ENCODE measurements around the gene MTNR1B. TPM values are rescaled to one million over a fixed set of nuclear protein-coding genes. Genes with fewer than 3 reads are reported as not detected.

The MTNR1B gene
- total RNA-seq, 1 experiment from 2014 or later = not detected

DNA sequence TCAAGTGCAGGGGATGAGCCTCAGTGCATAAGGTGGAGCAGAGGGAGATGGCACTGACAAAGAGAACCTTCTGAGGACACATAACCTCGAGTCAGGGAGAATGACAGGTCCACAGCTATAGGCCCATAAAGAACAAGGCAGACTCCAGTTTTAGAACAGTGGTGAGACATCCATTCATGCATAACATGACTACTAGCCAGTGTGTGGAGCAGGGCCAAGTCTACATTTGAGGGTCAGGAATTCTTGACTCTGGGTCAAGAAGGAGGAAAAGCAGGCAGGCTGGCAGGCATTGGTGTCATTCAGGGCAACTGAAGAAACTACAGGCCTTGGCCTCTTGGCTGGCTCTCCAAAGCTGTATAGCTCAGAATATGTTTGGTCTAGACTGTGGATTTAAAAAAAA is 54.9 kb downstream of the MTNR1B start:
- Histone ChIP-seq H3K27me3 (ENCODE audit: insufficient read depth, low read depth) (no peaks in the 10 kb centered on the region), H2AFZ (no peak overlapping the region), H3K4me2 (no peak overlapping the region), H3K79me2 (ENCODE audit: low read depth) (no peaks in the 10 kb centered on the region), H3K4me3 (no peak overlapping the region), H3F3A (ENCODE audit: insufficient read depth, low read depth) (no peaks in the 10 kb centered on the region), H3K4me1 (replicated peaks; ENCODE audit: insufficient read depth) (peaks cover 7% of the 10 kb centered on the region; the same call in 1 of the 2 replicates), H3K9me3 (ENCODE audit: insufficient read depth, low read depth) (no peaks in the 10 kb centered on the region), H3K9me2 (ENCODE audit: insufficient read depth) (no peaks in the 10 kb centered on the region), H3K27ac (no peak overlapping the region), H3K36me3 (ENCODE audit: low read depth) (no peaks in the 10 kb centered on the region), H4K20me1 (ENCODE audit: insufficient read depth) (no peaks in the 10 kb centered on the region)
- intact Hi-C loops (cut with micrococcal nuclease; ENCODE audit: unreplicated experiment) = no loop called here
- DNase-seq = no peak
- BruUV-seq (replicated peaks) = no TSS peak
- CTCF ChIA-PET = no interaction called here
- TF ChIP-seq, protein P1, sequence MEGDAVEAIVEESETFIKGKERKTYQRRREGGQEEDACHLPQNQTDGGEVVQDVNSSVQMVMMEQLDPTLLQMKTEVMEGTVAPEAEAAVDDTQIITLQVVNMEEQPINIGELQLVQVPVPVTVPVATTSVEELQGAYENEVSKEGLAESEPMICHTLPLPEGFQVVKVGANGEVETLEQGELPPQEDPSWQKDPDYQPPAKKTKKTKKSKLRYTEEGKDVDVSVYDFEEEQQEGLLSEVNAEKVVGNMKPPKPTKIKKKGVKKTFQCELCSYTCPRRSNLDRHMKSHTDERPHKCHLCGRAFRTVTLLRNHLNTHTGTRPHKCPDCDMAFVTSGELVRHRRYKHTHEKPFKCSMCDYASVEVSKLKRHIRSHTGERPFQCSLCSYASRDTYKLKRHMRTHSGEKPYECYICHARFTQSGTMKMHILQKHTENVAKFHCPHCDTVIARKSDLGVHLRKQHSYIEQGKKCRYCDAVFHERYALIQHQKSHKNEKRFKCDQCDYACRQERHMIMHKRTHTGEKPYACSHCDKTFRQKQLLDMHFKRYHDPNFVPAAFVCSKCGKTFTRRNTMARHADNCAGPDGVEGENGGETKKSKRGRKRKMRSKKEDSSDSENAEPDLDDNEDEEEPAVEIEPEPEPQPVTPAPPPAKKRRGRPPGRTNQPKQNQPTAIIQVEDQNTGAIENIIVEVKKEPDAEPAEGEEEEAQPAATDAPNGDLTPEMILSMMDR (conservative IDR thresholded peaks at IDR 0.05) = no peak
- TF ChIP-seq EZH2 (IDR thresholded peaks at IDR 0.05; ENCODE audit: low read depth) = no peak
- POLR2A ChIA-PET (ENCODE audit: unreplicated experiment) = no interaction called here

DNA sequence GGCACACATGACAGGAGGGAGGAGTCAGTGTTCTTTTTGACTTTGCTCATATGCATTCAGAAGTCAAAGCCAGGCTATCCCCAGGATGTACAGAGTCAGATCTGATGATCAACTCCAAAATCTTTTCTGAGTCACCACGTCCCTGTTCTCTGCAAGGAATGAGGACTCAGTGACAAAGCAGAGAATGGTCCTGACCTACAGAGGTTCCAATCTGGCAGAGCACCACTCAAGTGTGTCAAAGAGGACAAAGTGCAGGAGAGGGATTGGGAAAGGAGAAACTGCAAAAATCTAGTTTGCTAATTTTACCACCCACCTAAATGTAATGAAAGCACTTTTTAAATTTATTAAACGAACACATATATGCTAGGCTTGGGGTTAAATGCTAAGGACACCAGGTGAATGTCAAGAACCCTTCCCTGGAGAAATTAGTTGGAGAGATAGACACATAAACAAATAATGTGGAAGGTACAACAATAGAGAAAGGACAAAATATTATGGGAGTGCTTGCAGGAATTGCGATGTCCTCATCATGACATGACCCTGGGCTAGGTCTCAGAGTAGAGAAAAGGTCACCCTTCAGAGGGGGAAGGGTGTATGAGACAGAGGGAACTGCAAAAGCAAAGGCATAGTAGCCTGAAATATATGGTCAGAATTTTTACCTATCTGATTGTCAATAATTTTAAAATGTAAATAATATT is 56.3 kb downstream of the MTNR1B start:
- H3K36me3 ChIP-seq (ENCODE audit: low read depth) = no peaks in the 10 kb centered on the region
- H3K4me3 ChIP-seq = no peak overlapping the region
- no peak for TF ChIP-seq EZH2 (IDR thresholded peaks at IDR 0.05; ENCODE audit: low read depth)
- TF ChIP-seq, protein P1 (conservative IDR thresholded peaks at IDR 0.05) = no peak
- H3F3A ChIP-seq (ENCODE audit: insufficient read depth, low read depth) = no peaks in the 10 kb centered on the region
- no TSS peak for BruUV-seq (replicated peaks)
- no peaks in the 10 kb centered on the region for H3K27me3 ChIP-seq (ENCODE audit: insufficient read depth, low read depth)
- peaks cover 3% of the 10 kb centered on the region; the same call in 1 of the 2 replicates for H3K4me1 ChIP-seq (replicated peaks; ENCODE audit: insufficient read depth)
- H3K4me2 ChIP-seq = no peak overlapping the region
- ChIA-PET CTCF (no interaction called here), POLR2A (ENCODE audit: unreplicated experiment) (no interaction called here)
- intact Hi-C loops (cut with micrococcal nuclease; ENCODE audit: unreplicated experiment) = no loop called here
- no peak overlapping the region for H2AFZ ChIP-seq
- no peaks in the 10 kb centered on the region for H3K9me3 ChIP-seq (ENCODE audit: insufficient read depth, low read depth)
- H3K9me2 ChIP-seq (ENCODE audit: insufficient read depth) = no peaks in the 10 kb centered on the region
- H4K20me1 ChIP-seq (ENCODE audit: insufficient read depth) = no peaks in the 10 kb centered on the region
- H3K79me2 ChIP-seq (ENCODE audit: low read depth) = no peaks in the 10 kb centered on the region
- H3K27ac ChIP-seq = no peak overlapping the region
- DNase-seq = no peak

DNA sequence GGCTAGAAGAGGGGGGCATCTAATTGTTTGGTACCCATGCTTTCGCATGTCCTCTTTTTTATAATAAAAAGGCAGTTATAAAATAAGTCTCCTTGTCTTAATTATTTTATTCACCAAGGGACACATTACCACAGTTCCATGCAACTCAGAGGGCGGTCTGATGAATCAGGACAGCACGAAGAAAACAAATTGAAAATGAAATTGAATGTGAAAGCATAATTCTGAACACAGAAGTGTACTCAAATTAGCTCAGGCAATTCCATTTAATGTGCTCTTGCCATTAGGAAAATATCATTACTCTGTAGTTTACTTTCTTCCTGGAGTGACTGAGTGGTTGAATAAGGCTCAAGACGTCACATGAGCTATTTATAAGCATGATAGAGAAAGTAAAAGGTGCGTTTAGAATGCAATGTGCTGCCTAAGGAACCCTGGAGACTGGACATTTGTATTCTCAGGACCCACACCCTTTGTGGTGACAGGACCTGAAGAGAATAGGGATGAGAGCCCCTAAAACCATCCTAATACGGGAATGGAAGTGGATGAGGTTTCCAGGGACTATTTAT is 59.6 kb downstream of the MTNR1B start:
- intact Hi-C loops (cut with micrococcal nuclease; ENCODE audit: unreplicated experiment) = no loop called here
- Histone ChIP-seq H3K4me2 (no peak overlapping the region), H3K4me3 (no peak overlapping the region), H3K4me1 (replicated peaks; ENCODE audit: insufficient read depth) (no peaks in the 10 kb centered on the region), H3F3A (ENCODE audit: insufficient read depth, low read depth) (no peaks in the 10 kb centered on the region), H3K9me3 (ENCODE audit: insufficient read depth, low read depth) (no peaks in the 10 kb centered on the region), H3K9me2 (ENCODE audit: insufficient read depth) (no peaks in the 10 kb centered on the region), H3K36me3 (ENCODE audit: low read depth) (no peaks in the 10 kb centered on the region), H2AFZ (peak overlapping the region; percentile 30; the same call in 1 of the 2 replicates), H3K27ac (no peak overlapping the region), H3K27me3 (ENCODE audit: insufficient read depth, low read depth) (no peaks in the 10 kb centered on the region), H3K79me2 (ENCODE audit: low read depth) (no peaks in the 10 kb centered on the region), H4K20me1 (ENCODE audit: insufficient read depth) (no peaks in the 10 kb centered on the region)
- TF ChIP-seq, protein P1 (conservative IDR thresholded peaks at IDR 0.05) = no peak
- no peak for TF ChIP-seq EZH2 (IDR thresholded peaks at IDR 0.05; ENCODE audit: low read depth)
- BruUV-seq (replicated peaks) = no TSS peak
- DNase-seq = no peak
- POLR2A ChIA-PET (ENCODE audit: unreplicated experiment) = no interaction called here
- CTCF ChIA-PET = no interaction called here

Data from PC-9 (cell line).